Endothelial cell of umbilical vein (primary cell): Measurements from ENCODE around the gene OR10P1.

Experiments used
- CTCF ChIP-seq, 2 donors: IDR thresholded peaks; 1 replicate in 1 of 2; 2 replicates in 1 of 2; pipeline ENCODE4 v1.5.1; 2011; ENCODE audit warnings: low read length in 2 of 2, mild to moderate bottlenecking in 2 of 2, moderate library complexity in 2 of 2, control low read depth in 1 of 2, inconsistent platforms in 1 of 2, low read depth in 1 of 2; ENCODE audit not compliant: insufficient read depth in 1 of 2; ENCODE audit errors: extremely low read depth in 1 of 2
- EZH2 ChIP-seq: IDR thresholded peaks from 2 replicates; pipeline ENCODE4 v1.6.1; 2012; ENCODE audit warnings: borderline replicate concordance, low read depth, mild to moderate bottlenecking, moderate library complexity, low read length, inconsistent platforms; ENCODE audit not compliant: severe bottlenecking
- FOS ChIP-seq: IDR thresholded peaks from 2 replicates; pipeline ENCODE4 v1.6.1; 2011; ENCODE audit warnings: mild to moderate bottlenecking, low read length, moderate library complexity, borderline replicate concordance; ENCODE audit not compliant: insufficient read depth
- JUN ChIP-seq: IDR thresholded peaks from 2 replicates; pipeline ENCODE4 v1.6.1; 2011; ENCODE audit warnings: borderline replicate concordance, low read depth; ENCODE audit not compliant: insufficient read length, insufficient read depth
- MAX ChIP-seq: IDR thresholded peaks from 2 replicates; pipeline ENCODE4 v1.6.1; 2011; ENCODE audit not compliant: insufficient read depth, insufficient read length
- MYC ChIP-seq: IDR thresholded peaks from one replicate; pipeline ENCODE4 v1.6.1; 2011; ENCODE audit warnings: mild to moderate bottlenecking, low read depth, low read length
- POLR2A ChIP-seq: IDR thresholded peaks from 2 replicates; pipeline ENCODE4 v1.6.1; 2012; ENCODE audit warnings: low read depth, mild to moderate bottlenecking, control low read depth, low read length
- POLR2AphosphoS5 ChIP-seq: IDR thresholded peaks from 2 replicates; pipeline ENCODE4 v1.6.1; 2012; ENCODE audit warnings: low read depth, mild to moderate bottlenecking, control low read depth, low read length, moderate library complexity; ENCODE audit not compliant: insufficient read depth

- TF ChIP-seq MYC: no peak
- TF ChIP-seq JUN: no peak
- TF ChIP-seq POLR2A: no peak
- no peak for TF ChIP-seq FOS
- no peak for TF ChIP-seq MAX
- peak; percentile 31 to 54 for TF ChIP-seq CTCF (IDR thresholded peaks at IDR 0.05; ENCODE audit: extremely low read depth in 1 of 2, insufficient read depth in 1 of 2, low read depth in 1 of 2, low read length in 2 of 2)
- no peak for TF ChIP-seq EZH2
- no peak for TF ChIP-seq POLR2AphosphoS5
Observed at GRCh38 chr12:55659486-55660385, 23.0 kb downstream of the OR10P1 start.
